OCI-LY3 (cell line): Measurements from ENCODE around the gene CD40.

Experiments used
- H2AFZ ChIP-seq: fragments of 200-600, 300-600 bp; shearing (Covaris generic); 2 replicates; pipeline ENCODE4 v1.6.0; 2014; ENCODE audit warnings: antibody characterized with exemption, low read depth, low read length
- H3K27ac ChIP-seq: fragments of 200-600, 300-600 bp; sonication (generic); 2 replicates; pipeline ENCODE4 v1.5.1; 2014; ENCODE audit warnings: mild to moderate bottlenecking, low read length, moderate library complexity, mixed read lengths
- H3K27me3 ChIP-seq: fragments of 200-600, 300-600 bp; sonication (generic); 2 replicates; pipeline ENCODE4 v1.6.1; 2014; ENCODE audit warnings: low read depth, low read length, mixed read lengths
- H3K36me3 ChIP-seq: fragments of 200-600, 300-600 bp; sonication (generic); replicated peaks from 2 replicates; pipeline ENCODE3; 2014; ENCODE audit warnings: low read depth, low read length, mixed read lengths
- H3K4me1 ChIP-seq: fragments of 300-600, 200-600 bp; sonication (generic); 2 replicates; pipeline ENCODE4 v1.6.1; 2014; ENCODE audit warnings: low read length, mixed read lengths
- H3K4me2 ChIP-seq: fragments of 200-600, 300-600 bp; sonication (generic); 2 replicates; pipeline ENCODE4 v1.6.1; 2014; ENCODE audit warnings: low read length, mixed read lengths
- H3K4me3 ChIP-seq: fragments of 300-600, 200-600 bp; sonication (generic); 2 replicates; pipeline ENCODE4 v1.5.1; 2014; ENCODE audit warnings: antibody characterized with exemption, mild to moderate bottlenecking, low read length, moderate library complexity
- H3K79me2 ChIP-seq: fragments of 300-600, 200-600 bp; shearing (Covaris generic); 2 replicates; pipeline ENCODE4 v1.6.1; 2014; ENCODE audit warnings: mild to moderate bottlenecking, low read length, mixed read lengths
- H3K9ac ChIP-seq: fragments of 300-600, 200-600 bp; shearing (Covaris generic); 2 replicates; pipeline ENCODE4 v1.6.0; 2014; ENCODE audit warnings: mild to moderate bottlenecking, low read length, moderate library complexity
- H3K9me3 ChIP-seq: fragments of 200-600, 300-600 bp; shearing (Covaris generic); 2 replicates; pipeline ENCODE4 v1.6.1; 2014; ENCODE audit warnings: low read length, mixed read lengths; ENCODE audit not compliant: insufficient read depth
- H4K20me1 ChIP-seq: fragments of 200-600, 300-600 bp; sonication (generic); 2 replicates; pipeline ENCODE4 v1.6.1; 2016; ENCODE audit warnings: low read length, mixed read lengths; ENCODE audit not compliant: insufficient read depth
- EZH2phosphoT487 ChIP-seq: fragments of 200-600 bp; shearing (Covaris generic); IDR thresholded peaks from 2 replicates; pipeline ENCODE4 v1.6.1; 2018; ENCODE audit warnings: antibody characterized with exemption, mixed run types, low read depth
- TF ChIP-seq, protein P1 (sequence below): fragments of 200-600, 300-600 bp; sonication (generic); IDR thresholded peaks from 2 replicates; pipeline ENCODE4 v1.5.1; 2014; ENCODE audit warnings: antibody characterized with exemption, low read length, low read depth

CD40 gene

DNA sequence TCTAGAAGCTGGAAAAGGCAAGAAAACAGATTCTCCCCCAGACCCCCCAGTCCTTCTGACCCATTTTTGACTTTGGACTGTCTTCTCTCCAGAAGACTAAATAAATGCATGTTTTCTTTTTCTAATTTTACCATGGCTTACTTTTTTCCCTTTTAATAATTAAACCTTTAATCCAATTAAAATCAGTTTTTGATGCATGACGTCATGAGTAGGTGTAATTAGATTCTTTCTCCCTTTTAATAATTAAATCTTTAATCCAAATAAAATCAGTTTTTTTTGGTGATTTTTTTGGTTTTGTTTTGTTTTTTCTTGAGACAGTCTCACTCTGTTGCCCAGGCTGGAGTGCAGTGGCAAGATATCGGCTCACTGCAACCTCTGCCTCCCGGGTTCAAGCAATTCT, 15.2 kb upstream of the CD40 start:
- peaks cover 59% of the 10 kb centered on the region for H3K4me1 ChIP-seq
- peaks cover 12% of the 10 kb centered on the region for H3K36me3 ChIP-seq
- H3K4me2 ChIP-seq, result no peak overlapping the region
- peaks cover 22% of the 10 kb centered on the region for H3K79me2 ChIP-seq
- no peak overlapping the region for H3K27ac ChIP-seq
- H3K27me3 ChIP-seq, result no peaks in the 10 kb centered on the region
- H2AFZ ChIP-seq, result no peak overlapping the region
- H3K9ac ChIP-seq, result no peak overlapping the region
- H3K9me3 ChIP-seq, result peaks cover 7% of the 10 kb centered on the region; the same call in 1 of the 2 replicates
- no peaks in the 10 kb centered on the region for H4K20me1 ChIP-seq
- no peak overlapping the region for H3K4me3 ChIP-seq
- TF ChIP-seq, protein P1, sequence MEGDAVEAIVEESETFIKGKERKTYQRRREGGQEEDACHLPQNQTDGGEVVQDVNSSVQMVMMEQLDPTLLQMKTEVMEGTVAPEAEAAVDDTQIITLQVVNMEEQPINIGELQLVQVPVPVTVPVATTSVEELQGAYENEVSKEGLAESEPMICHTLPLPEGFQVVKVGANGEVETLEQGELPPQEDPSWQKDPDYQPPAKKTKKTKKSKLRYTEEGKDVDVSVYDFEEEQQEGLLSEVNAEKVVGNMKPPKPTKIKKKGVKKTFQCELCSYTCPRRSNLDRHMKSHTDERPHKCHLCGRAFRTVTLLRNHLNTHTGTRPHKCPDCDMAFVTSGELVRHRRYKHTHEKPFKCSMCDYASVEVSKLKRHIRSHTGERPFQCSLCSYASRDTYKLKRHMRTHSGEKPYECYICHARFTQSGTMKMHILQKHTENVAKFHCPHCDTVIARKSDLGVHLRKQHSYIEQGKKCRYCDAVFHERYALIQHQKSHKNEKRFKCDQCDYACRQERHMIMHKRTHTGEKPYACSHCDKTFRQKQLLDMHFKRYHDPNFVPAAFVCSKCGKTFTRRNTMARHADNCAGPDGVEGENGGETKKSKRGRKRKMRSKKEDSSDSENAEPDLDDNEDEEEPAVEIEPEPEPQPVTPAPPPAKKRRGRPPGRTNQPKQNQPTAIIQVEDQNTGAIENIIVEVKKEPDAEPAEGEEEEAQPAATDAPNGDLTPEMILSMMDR, result no peak
- no peak for TF ChIP-seq EZH2phosphoT487

DNA sequence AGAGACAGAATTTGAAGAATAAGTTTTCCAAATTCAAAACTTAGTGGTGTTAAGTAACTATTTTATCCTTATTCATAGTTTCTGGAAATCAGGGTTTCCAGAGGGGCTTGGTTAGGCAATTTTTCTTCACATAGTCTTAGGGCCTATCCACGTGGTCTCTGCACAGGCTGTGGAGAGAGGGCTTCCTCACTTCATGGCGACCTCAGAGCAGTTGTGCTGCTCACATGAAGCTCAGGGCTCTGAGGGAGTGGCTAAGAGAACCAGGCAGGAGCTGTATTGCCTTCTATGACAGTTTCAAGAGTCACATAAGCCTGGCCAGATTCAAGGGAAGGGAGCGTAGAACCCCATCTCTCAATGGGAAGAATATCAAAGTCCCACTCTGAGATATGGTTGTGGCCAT, 13.9 kb upstream of the CD40 start:
- no peaks in the 10 kb centered on the region for H3K27me3 ChIP-seq

GRCh38 chr20:46107061-46107460, 11.1 kb upstream of the CD40 start:
- no peaks in the 10 kb centered on the region for H4K20me1 ChIP-seq
- peaks cover 74% of the 10 kb centered on the region for H3K4me1 ChIP-seq
- peaks cover 36% of the 10 kb centered on the region for H3K79me2 ChIP-seq
- H3K36me3 ChIP-seq, result peaks cover 9% of the 10 kb centered on the region
- peak overlapping the region; percentile 66 for H3K4me2 ChIP-seq
- no peaks in the 10 kb centered on the region for H3K27me3 ChIP-seq
- H3K4me3 ChIP-seq, result peak overlapping the region; percentile 31
- H3K27ac ChIP-seq, result peak overlapping the region; percentile 90
- H3K9me3 ChIP-seq, result peaks cover 7% of the 10 kb centered on the region; the same call in 1 of the 2 replicates
- peak overlapping the region; percentile 35 for H2AFZ ChIP-seq
- H3K9ac ChIP-seq, result peak overlapping the region; percentile 72
- TF ChIP-seq, protein P1, result no peak
- no peak for TF ChIP-seq EZH2phosphoT487

More for the DNA sequence above, 13.9 kb upstream of the CD40 start:
- H4K20me1 ChIP-seq, result no peaks in the 10 kb centered on the region
- peaks cover 7% of the 10 kb centered on the region; the same call in 1 of the 2 replicates for H3K9me3 ChIP-seq
- H3K4me3 ChIP-seq, result no peak overlapping the region
- peaks cover 65% of the 10 kb centered on the region for H3K4me1 ChIP-seq
- no peak overlapping the region for H2AFZ ChIP-seq
- H3K9ac ChIP-seq, result no peak overlapping the region
- no peak overlapping the region for H3K27ac ChIP-seq
- TF ChIP-seq EZH2phosphoT487, result no peak
- TF ChIP-seq, protein P1, result no peak
- no peak overlapping the region for H3K4me2 ChIP-seq
- H3K79me2 ChIP-seq, result peaks cover 26% of the 10 kb centered on the region
- H3K36me3 ChIP-seq, result peaks cover 9% of the 10 kb centered on the region

DNA sequence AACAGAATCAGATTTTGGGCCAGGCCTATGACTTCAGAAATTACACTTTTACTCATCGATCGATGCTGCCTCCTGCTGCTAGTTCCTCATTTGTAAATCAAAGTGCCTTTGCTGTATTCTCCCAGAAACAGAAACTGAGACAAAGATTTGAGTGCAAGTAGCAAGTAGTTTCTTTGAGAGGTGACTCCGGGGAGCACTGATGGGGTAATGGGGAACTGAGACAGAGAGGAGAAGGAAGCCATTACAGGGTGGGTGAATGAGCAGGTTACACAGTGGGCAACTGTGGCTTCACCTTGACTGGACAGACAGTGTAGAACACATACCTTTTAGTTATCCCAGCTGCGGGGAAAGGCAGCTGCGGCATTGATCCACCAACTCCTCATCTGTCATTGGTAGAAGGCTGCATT, 9.7 kb upstream of the CD40 start:
- Histone ChIP-seq H3K9ac (peak overlapping the region; percentile 79), H3K36me3 (peaks cover 2% of the 10 kb centered on the region), H2AFZ (no peak overlapping the region), H3K9me3 (no peaks in the 10 kb centered on the region), H3K27ac (peak overlapping the region; percentile 90), H3K4me1 (peaks cover 82% of the 10 kb centered on the region), H4K20me1 (no peaks in the 10 kb centered on the region), H3K4me2 (peak overlapping the region; percentile 87), H3K27me3 (no peaks in the 10 kb centered on the region), H3K79me2 (peaks cover 40% of the 10 kb centered on the region), H3K4me3 (peak overlapping the region; percentile 70)
- TF ChIP-seq EZH2phosphoT487, result no peak
- TF ChIP-seq, protein P1, result peak; percentile 25
